Esophagus squamous epithelium (tissue), 5 donors: ENCODE data around the gene SLC12A8. TPM values are rescaled to one million over a fixed set of nuclear protein-coding genes. Genes with fewer than 3 reads are reported as not detected.

Source experiments
- DNase-seq: peaks from one replicate; lab custom pipeline; 2025; lab: John Stamatoyannopoulos, UW
- H3K27ac ChIP-seq, 4 donors: fragments of 200-600 bp; sonication (generic); one replicate each; pipeline ENCODE4 v1.5.1; 2016 to 2019; ENCODE audit warnings: mild to moderate bottlenecking in 1 of 4
- H3K27me3 ChIP-seq, 4 donors: fragments of 200-600 bp; sonication (generic); 1 replicate in 3 of 4; 2 replicates in 1 of 4; pipeline versions ENCODE4 v1.5.1 to v1.6.0; 2017 to 2021; ENCODE audit warnings: antibody characterized with exemption in 1 of 4
- H3K36me3 ChIP-seq, 3 donors: fragments of 200-600 bp; sonication (generic); one replicate each; pipeline ENCODE4 v1.5.1; 2016 to 2019
- H3K4me1 ChIP-seq, 3 donors: fragments of 200-600 bp; sonication (generic); one replicate each; pipeline ENCODE4 v1.5.1; 2017 to 2019
- H3K4me3 ChIP-seq, 4 donors: fragments of 200-600 bp; sonication (generic); 1 replicate in 3 of 4; 2 replicates in 1 of 4; pipeline ENCODE4 v1.5.1; 2016 to 2019; ENCODE audit warnings: mild to moderate bottlenecking in 2 of 4, moderate library complexity in 1 of 4
- H3K9me3 ChIP-seq, 3 donors: fragments of 200-600 bp; sonication (generic); one replicate each; pipeline ENCODE4 v1.5.1; 2016 to 2019
- CTCF ChIP-seq, 6 experiments: fragments of 450-650 bp in 4 of 6; fragments of 200-600 bp in 2 of 6; sonication (generic) in 2 of 6; IDR thresholded peaks; one replicate each; pipeline ENCODE4 v1.5.1; 2016 to 2019; ENCODE audit warnings: antibody characterized with exemption in 6 of 6, mild to moderate bottlenecking in 4 of 6, moderate library complexity in 4 of 6
- POLR2A ChIP-seq, 4 donors: fragments of 450-650 bp; IDR thresholded peaks; one replicate each; pipeline ENCODE4 v1.6.1; 2017; ENCODE audit warnings: antibody characterized with exemption in 4 of 4, mild to moderate bottlenecking in 4 of 4, moderate library complexity in 3 of 4
- WGBS, 2 donors: methylation state at CpG; one replicate each; pipeline ENCODE4 v1.1.5; 2018; 5-methylcytosine and 5-hydroxymethylcytosine counted together
- intact Hi-C: fragments of 100-400 bp; cut with DNase I; formaldehyde crosslinking; loops from one replicate; pipeline ENCODE4 v1.15.0; 2022
- total RNA-seq, 4 donors: library from RNA; depleted of rRNA; stranded (reverse); fragments of >200 nt; gene quantifications; one replicate each; pipeline ENCODE4 v1.1.0, GENCODE V29; 2016
- donor health status: DM: yes; HTN: yes; CAD: no.

The SLC12A8 gene
- total RNA-seq, 4 donors from 2014 or later: 9.9 to 15.9 (median 13.8) TPM

GRCh38 chr3:125232401-125232800, 19.9 kb upstream of the SLC12A8 start:
- TF ChIP-seq CTCF (IDR thresholded peaks at IDR 0.05) (no peak), POLR2A (IDR thresholded peaks at IDR 0.05) (no peak)
- intact Hi-C loops: no loop called here
- peaks cover 0 to 9% (median 0%) of the 10 kb centered on the region in 3 donors for H3K4me1 ChIP-seq
- no peaks in the 10 kb centered on the region for H3K27me3 ChIP-seq
- H3K9me3 ChIP-seq: no peaks in the 10 kb centered on the region
- no peak overlapping the region for H3K27ac ChIP-seq
- no peak for DNase-seq
- WGBS, 2 donors: 83 to 92% methylated on average over 3 of the region's 3 CpGs
- H3K4me3 ChIP-seq: no peak overlapping the region
- H3K36me3 ChIP-seq: peaks cover 2 to 27% (median 8%) of the 10 kb centered on the region in 3 donors

GRCh38 chr3:125231895-125232294, 19.3 kb upstream of the SLC12A8 start:
- no peaks in the 10 kb centered on the region for H3K9me3 ChIP-seq
- intact Hi-C loops: no loop called here
- no peak for TF ChIP-seq CTCF (IDR thresholded peaks at IDR 0.05)
- TF ChIP-seq POLR2A (IDR thresholded peaks at IDR 0.05): no peak
- no peak overlapping the region for H3K4me3 ChIP-seq
- DNase-seq: no peak
- H3K36me3 ChIP-seq: peaks cover 2 to 32% (median 8%) of the 10 kb centered on the region in 3 donors
- H3K27ac ChIP-seq: no peak overlapping the region
- no peaks in the 10 kb centered on the region for H3K27me3 ChIP-seq
- WGBS, 2 donors: 60 to 70% methylated on average over 3 of the region's 3 CpGs
- H3K4me1 ChIP-seq: peaks cover 0 to 9% (median 0%) of the 10 kb centered on the region in 3 donors

GRCh38 chr3:125229707-125230106, 17.2 kb upstream of the SLC12A8 start:
- TF ChIP-seq POLR2A (IDR thresholded peaks at IDR 0.05) (no peak), CTCF (IDR thresholded peaks at IDR 0.05) (no peak)
- intact Hi-C loops: no loop called here
- no peak overlapping the region for H3K27ac ChIP-seq
- H3K4me3 ChIP-seq: no peak overlapping the region
- peaks cover 2 to 42% (median 8%) of the 10 kb centered on the region in 3 donors for H3K36me3 ChIP-seq
- H3K9me3 ChIP-seq: no peaks in the 10 kb centered on the region
- no peak for DNase-seq
- WGBS, 2 donors: 94 to 100% methylated on average over 1 of the region's 1 CpG
- H3K27me3 ChIP-seq: no peaks in the 10 kb centered on the region
- H3K4me1 ChIP-seq: peaks cover 0 to 9% (median 0%) of the 10 kb centered on the region in 3 donors

GRCh38 chr3:125229168-125229567, 16.6 kb upstream of the SLC12A8 start:
- DNase-seq: no peak
- no peak overlapping the region for H3K4me3 ChIP-seq
- intact Hi-C loops: no loop called here
- TF ChIP-seq CTCF (IDR thresholded peaks at IDR 0.05): no peak
- TF ChIP-seq POLR2A (IDR thresholded peaks at IDR 0.05): no peak
- H3K27ac ChIP-seq: no peak overlapping the region
- peaks cover 0 to 9% (median 0%) of the 10 kb centered on the region in 3 donors for H3K4me1 ChIP-seq
- no peaks in the 10 kb centered on the region for H3K27me3 ChIP-seq
- peaks cover 2 to 42% (median 8%) of the 10 kb centered on the region in 3 donors for H3K36me3 ChIP-seq
- H3K9me3 ChIP-seq: no peaks in the 10 kb centered on the region
- 84 to 88% methylated on average over 7 of the region's 7 CpGs for WGBS, 2 donors

- H3K4me1 ChIP-seq: peaks cover 0 to 8% (median 0%) of the 10 kb centered on the region in 3 donors
- DNase-seq: no peak
- no peak for TF ChIP-seq POLR2A (IDR thresholded peaks at IDR 0.05)
- TF ChIP-seq CTCF (IDR thresholded peaks at IDR 0.05): no peak
- H3K4me3 ChIP-seq: no peak overlapping the region
- no peaks in the 10 kb centered on the region for H3K9me3 ChIP-seq
- H3K27me3 ChIP-seq: no peaks in the 10 kb centered on the region
- no peak overlapping the region for H3K27ac ChIP-seq
- H3K36me3 ChIP-seq: peaks cover 0 to 9% (median 0%) of the 10 kb centered on the region in 3 donors
- intact Hi-C loops: no loop called here
- 69 to 79% methylated on average over 3 of the region's 3 CpGs for WGBS, 2 donors
Observed at GRCh38 chr3:125221831-125222230, 9.3 kb upstream of the SLC12A8 start.
